Activated CD4-positive, CD25-positive, alpha-beta regulatory T cell (primary cell): ENCODE results near the gene SMIM38.

Experiments used
- DNase-seq, 4 experiments: peaks; one replicate each; lab custom pipeline; 2025; lab: John Stamatoyannopoulos, UW

The SMIM38 gene

GRCh38 chr11:69155302-69156234, at the start of gene SMIM38:
TSS of gene SMIM38 (plus strand) at chr11:69155935. CDS start at chr11:69157847, 1,912 bp downstream.
- DNase-seq = no peak

- DNase-seq = no peak
These were observed 49.5 kb upstream of the SMIM38 start for GRCh38 chr11:69106031-69106811.

GRCh38 chr11:69107413-69107812, 48.3 kb upstream of the SMIM38 start:
- no peak for DNase-seq

- no peak for DNase-seq
These were observed 47.7 kb upstream of the SMIM38 start for GRCh38 chr11:69108030-69108429.

- no peak for DNase-seq
These were observed 47.2 kb upstream of the SMIM38 start for GRCh38 chr11:69108559-69108958.

- DNase-seq = no peak
These were observed 46.6 kb upstream of the SMIM38 start for GRCh38 chr11:69109101-69109500.

- no peak for DNase-seq
These were observed 45.3 kb upstream of the SMIM38 start for GRCh38 chr11:69110451-69110850.

GRCh38 chr11:69111624-69112542, 43.9 kb upstream of the SMIM38 start:
- no peak for DNase-seq

GRCh38 chr11:69113226-69113625, 42.5 kb upstream of the SMIM38 start:
- no peak for DNase-seq

- no peak for DNase-seq
These were observed 41.9 kb upstream of the SMIM38 start for GRCh38 chr11:69113646-69114340.

GRCh38 chr11:69114362-69114761, 41.4 kb upstream of the SMIM38 start:
- no peak for DNase-seq

GRCh38 chr11:69114811-69115523, 40.8 kb upstream of the SMIM38 start:
- DNase-seq = no peak

- DNase-seq = no peak
These were observed 39.9 kb upstream of the SMIM38 start for GRCh38 chr11:69115586-69116560.

GRCh38 chr11:69116671-69117070, 39.1 kb upstream of the SMIM38 start:
- DNase-seq = no peak

- no peak for DNase-seq
These were observed 36.5 kb upstream of the SMIM38 start for GRCh38 chr11:69119190-69119589.

GRCh38 chr11:69120096-69120875, 35.4 kb upstream of the SMIM38 start:
- no peak for DNase-seq

- no peak for DNase-seq
These were observed 34.7 kb upstream of the SMIM38 start for GRCh38 chr11:69121021-69121420.

- no peak for DNase-seq
These were observed 34.0 kb upstream of the SMIM38 start for GRCh38 chr11:69121621-69122325.
